Brain microvascular endothelial cell (primary cell): ENCODE measurements around the gene FAM177A1.

Experiments used
- DNase-seq: peaks from one replicate; pipeline ENCODE4 v3.0.0-alpha.2; 2020
- H3K27ac ChIP-seq: fragments of 250-450 bp; sonication (Bioruptor Pico); 2 replicates; pipeline ENCODE4 v1.5.1; 2020; ENCODE audit warnings: mild to moderate bottlenecking, moderate library complexity
- H3K27me3 ChIP-seq: fragments of 250-450 bp; sonication (Bioruptor Pico); replicated peaks from 2 replicates; pipeline ENCODE4 v1.5.1; 2020; ENCODE audit warnings: mild to moderate bottlenecking
- H3K36me3 ChIP-seq: fragments of 250-450 bp; sonication (Bioruptor Pico); replicated peaks from 2 replicates; pipeline ENCODE4 v1.5.1; 2020; ENCODE audit warnings: mild to moderate bottlenecking
- H3K4me3 ChIP-seq: 2 replicates; pipeline ENCODE4 v1.5.1; 2011; ENCODE audit warnings: low read depth, mild to moderate bottlenecking, control low read depth, low read length, moderate library complexity
- CTCF ChIP-seq: IDR thresholded peaks from 2 replicates; pipeline ENCODE4 v1.5.1; 2011; ENCODE audit warnings: low read depth, mild to moderate bottlenecking, moderate library complexity, low read length, control low read depth, inconsistent platforms; ENCODE audit errors: missing control alignments
- in situ Hi-C: cut with HindIII; loops from 2 replicates; pipeline ENCODE4 v1.10.0; 2017; ENCODE audit warnings: low sequenced_read_pairs, low pct_ligation_motif_present

FAM177A1 gene

GRCh38 chr14:35046048-35046750 is at the start of gene FAM177A1:
Gene FAM177A1 (plus strand): TSS chr14:35046272. CDS start chr14:35046464, 192 bp downstream.
- in situ Hi-C loops, result no loop called here
- peak within 1 kb of the TSS; percentile 95 for H3K27ac ChIP-seq
- H3K27me3 ChIP-seq, result no peaks in the 10 kb centered on the region
- DNase-seq, result peak; percentile 98
- H3K36me3 ChIP-seq, result no peaks in the 10 kb centered on the region
- peak within 1 kb of the TSS; percentile 92 for H3K4me3 ChIP-seq
- TF ChIP-seq CTCF, result peak; percentile 10

- no peaks in the 10 kb centered on the region for H3K36me3 ChIP-seq
- no peaks in the 10 kb centered on the region for H3K27me3 ChIP-seq
- H3K27ac ChIP-seq, result no peak overlapping the region
- in situ Hi-C loops, result no loop called here
- DNase-seq, result no peak
- H3K4me3 ChIP-seq, result no peak overlapping the region
- TF ChIP-seq CTCF, result no peak
Observed at GRCh38 chr14:34997762-34998161, 48.3 kb upstream of the FAM177A1 start.

GRCh38 chr14:34999500-34999899 is 46.6 kb upstream of the FAM177A1 start:
- TF ChIP-seq CTCF, result no peak

GRCh38 chr14:35001621-35002020 is 44.5 kb upstream of the FAM177A1 start:
- DNase-seq, result no peak
- in situ Hi-C loops, result no loop called here

More at GRCh38 chr14:34999500-34999899, 46.6 kb upstream of the FAM177A1 start:
- Histone ChIP-seq H3K36me3 (no peaks in the 10 kb centered on the region), H3K27me3 (no peaks in the 10 kb centered on the region), H3K4me3 (no peak overlapping the region), H3K27ac (no peak overlapping the region)
- in situ Hi-C loops, result no loop called here
- no peak for DNase-seq

GRCh38 chr14:35004839-35005238 is 41.2 kb upstream of the FAM177A1 start:
- in situ Hi-C loops, result no loop called here
- DNase-seq, result no peak
- no peak overlapping the region for H3K27ac ChIP-seq
- H3K36me3 ChIP-seq, result peaks cover 11% of the 10 kb centered on the region
- TF ChIP-seq CTCF, result no peak
- H3K27me3 ChIP-seq, result no peaks in the 10 kb centered on the region
- no peak overlapping the region for H3K4me3 ChIP-seq

More at GRCh38 chr14:35001621-35002020, 44.5 kb upstream of the FAM177A1 start:
- no peak overlapping the region for H3K4me3 ChIP-seq
- no peak for TF ChIP-seq CTCF
- peaks cover 9% of the 10 kb centered on the region for H3K36me3 ChIP-seq
- no peak overlapping the region for H3K27ac ChIP-seq
- no peaks in the 10 kb centered on the region for H3K27me3 ChIP-seq

- DNase-seq, result no peak
- Histone ChIP-seq H3K27ac (no peak overlapping the region), H3K4me3 (no peak overlapping the region), H3K27me3 (no peaks in the 10 kb centered on the region), H3K36me3 (peaks cover 42% of the 10 kb centered on the region)
- TF ChIP-seq CTCF, result no peak
- in situ Hi-C loops, result no loop called here
Observed at GRCh38 chr14:35016568-35016967, 29.5 kb upstream of the FAM177A1 start.
